Stimulated activated naive CD8-positive, alpha-beta T cell treated with anti-CD3 and anti-CD28 coated beads, Interleukin-15, amount 100 ng/mL, for 72 hours (primary cell): ENCODE data around the gene ADCY2.

ENCODE experiments used
- ATAC-seq: fragments of 150-1000 bp; cut with Tn5 transposase; 2 replicates; pipeline ENCODE4 v1.10.0; 2021; ENCODE audit warnings: mild to moderate bottlenecking, moderate library complexity
- DNase-seq, 2 donors: peaks; one replicate each; pipeline ENCODE4 v3.0.0; 2021 to 2022
- H3K27ac Mint-ChIP-seq, 2 donors: one replicate each; pipeline ENCODE4 v1.8.0; 2022; ENCODE audit warnings: mild to moderate bottlenecking in 2 of 2, mixed read lengths in 2 of 2, moderate library complexity in 2 of 2
- H3K27me3 Mint-ChIP-seq: one replicate; pipeline ENCODE4 v1.8.0; 2022; ENCODE audit warnings: mixed read lengths
- H3K4me1 Mint-ChIP-seq: one replicate; pipeline ENCODE4 v1.8.0; 2022; ENCODE audit warnings: mild to moderate bottlenecking, mixed read lengths
- H3K4me3 Mint-ChIP-seq, 2 donors: one replicate each; pipeline ENCODE4 v1.8.0; 2022; ENCODE audit warnings: mild to moderate bottlenecking in 2 of 2, mixed read lengths in 2 of 2, moderate library complexity in 1 of 2
- H3K9me3 Mint-ChIP-seq, 2 donors: one replicate each; pipeline ENCODE4 v1.8.0; 2022; ENCODE audit warnings: mixed read lengths in 2 of 2

ADCY2 gene

GRCh38 chr5:7494481-7495130, 98.7 kb downstream of the ADCY2 start:
- ATAC-seq (no peak), DNase-seq (no peak)
- Mint-ChIP-seq H3K9me3 (peaks cover 0 to 3% of the 10 kb centered on the region in 2 donors), H3K4me3 (no peak overlapping the region), H3K4me1 (no peaks in the 10 kb centered on the region), H3K27ac (no peak overlapping the region), H3K27me3 (no peaks in the 10 kb centered on the region)

GRCh38 chr5:7495131-7495517, 99.2 kb downstream of the ADCY2 start:
- Mint-ChIP-seq H3K27ac (no peak overlapping the region), H3K4me3 (no peak overlapping the region), H3K9me3 (no peaks in the 10 kb centered on the region), H3K27me3 (no peaks in the 10 kb centered on the region), H3K4me1 (no peaks in the 10 kb centered on the region)
- DNase-seq (no peak), ATAC-seq (no peak)

GRCh38 chr5:7500256-7500655, 104.3 kb downstream of the ADCY2 start:
- no peak for ATAC-seq
- H3K27ac Mint-ChIP-seq: no peak overlapping the region
- no peaks in the 10 kb centered on the region for H3K27me3 Mint-ChIP-seq
- no peaks in the 10 kb centered on the region for H3K4me1 Mint-ChIP-seq
- H3K9me3 Mint-ChIP-seq: peaks cover 4 to 13% of the 10 kb centered on the region in 2 donors
- no peak overlapping the region for H3K4me3 Mint-ChIP-seq
- no peak for DNase-seq

- H3K4me3 Mint-ChIP-seq: no peak overlapping the region
- no peaks in the 10 kb centered on the region for H3K4me1 Mint-ChIP-seq
- H3K27me3 Mint-ChIP-seq: no peaks in the 10 kb centered on the region
- ATAC-seq: no peak
- DNase-seq: no peak
- H3K27ac Mint-ChIP-seq: no peak overlapping the region
- H3K9me3 Mint-ChIP-seq: peaks cover 4 to 13% of the 10 kb centered on the region in 2 donors
These were observed 105.1 kb downstream of the ADCY2 start for GRCh38 chr5:7501061-7501460.

- Mint-ChIP-seq H3K27me3 (no peaks in the 10 kb centered on the region), H3K9me3 (peaks cover 4 to 13% of the 10 kb centered on the region in 2 donors)
- no peak for DNase-seq
These were observed 107.6 kb downstream of the ADCY2 start for GRCh38 chr5:7503564-7503963.

GRCh38 chr5:7515284-7515914, 119.5 kb downstream of the ADCY2 start:
- DNase-seq: no peak
- Mint-ChIP-seq H3K27me3 (no peaks in the 10 kb centered on the region), H3K4me3 (no peak overlapping the region), H3K27ac (no peak overlapping the region), H3K9me3 (peaks cover 8 to 17% of the 10 kb centered on the region in 2 donors), H3K4me1 (no peaks in the 10 kb centered on the region)
- no peak for ATAC-seq

More at GRCh38 chr5:7503564-7503963, 107.6 kb downstream of the ADCY2 start:
- Mint-ChIP-seq H3K27ac (no peak overlapping the region), H3K4me1 (no peaks in the 10 kb centered on the region), H3K4me3 (no peak overlapping the region)
- no peak for ATAC-seq

- Mint-ChIP-seq H3K9me3 (peaks cover 11 to 23% of the 10 kb centered on the region in 2 donors), H3K4me3 (no peak overlapping the region), H3K4me1 (no peaks in the 10 kb centered on the region), H3K27me3 (no peaks in the 10 kb centered on the region), H3K27ac (no peak overlapping the region)
- ATAC-seq (no peak), DNase-seq (no peak)
These were observed 120.3 kb downstream of the ADCY2 start for GRCh38 chr5:7516253-7516652.

- no peak for DNase-seq
- H3K9me3 Mint-ChIP-seq: peaks cover 11 to 23% of the 10 kb centered on the region in 2 donors
- ATAC-seq: no peak
These were observed 121.1 kb downstream of the ADCY2 start for GRCh38 chr5:7517006-7517405.

GRCh38 chr5:7518947-7519560, 123.1 kb downstream of the ADCY2 start:
- DNase-seq (no peak), ATAC-seq (no peak)
- no peak overlapping the region for H3K27ac Mint-ChIP-seq
- H3K9me3 Mint-ChIP-seq: peaks cover 7 to 23% of the 10 kb centered on the region in 2 donors
- no peaks in the 10 kb centered on the region for H3K4me1 Mint-ChIP-seq
- H3K27me3 Mint-ChIP-seq: no peaks in the 10 kb centered on the region
- H3K4me3 Mint-ChIP-seq: no peak overlapping the region

More at GRCh38 chr5:7517006-7517405, 121.1 kb downstream of the ADCY2 start:
- H3K4me3 Mint-ChIP-seq: no peak overlapping the region
- no peaks in the 10 kb centered on the region for H3K27me3 Mint-ChIP-seq
- H3K4me1 Mint-ChIP-seq: no peaks in the 10 kb centered on the region
- no peak overlapping the region for H3K27ac Mint-ChIP-seq

- Mint-ChIP-seq H3K9me3 (peaks cover 11 to 23% of the 10 kb centered on the region in 2 donors), H3K4me1 (no peaks in the 10 kb centered on the region), H3K27ac (no peak overlapping the region), H3K27me3 (no peaks in the 10 kb centered on the region), H3K4me3 (no peak overlapping the region)
- DNase-seq (no peak), ATAC-seq (no peak)
These were observed 123.6 kb downstream of the ADCY2 start for GRCh38 chr5:7519564-7519963.

GRCh38 chr5:7529880-7530279, 133.9 kb downstream of the ADCY2 start:
- no peaks in the 10 kb centered on the region for H3K4me1 Mint-ChIP-seq
- no peaks in the 10 kb centered on the region for H3K27me3 Mint-ChIP-seq
- H3K4me3 Mint-ChIP-seq: no peak overlapping the region
- no peak for ATAC-seq
- DNase-seq: no peak
- no peak overlapping the region for H3K27ac Mint-ChIP-seq
- H3K9me3 Mint-ChIP-seq: peaks cover 11 to 15% of the 10 kb centered on the region in 2 donors

- Mint-ChIP-seq H3K27ac (no peak overlapping the region), H3K27me3 (peaks cover 10% of the 10 kb centered on the region), H3K4me3 (no peak overlapping the region), H3K9me3 (peaks cover 7 to 10% of the 10 kb centered on the region in 2 donors), H3K4me1 (no peaks in the 10 kb centered on the region)
- DNase-seq (no peak), ATAC-seq (no peak)
These were observed 138.0 kb downstream of the ADCY2 start for GRCh38 chr5:7533941-7534340.

- Mint-ChIP-seq H3K27me3 (peaks cover 10% of the 10 kb centered on the region), H3K4me3 (no peak overlapping the region), H3K27ac (peak overlapping the region in 1 of 2 donors; percentile 44), H3K4me1 (no peaks in the 10 kb centered on the region), H3K9me3 (peaks cover 7 to 10% of the 10 kb centered on the region in 2 donors)
- no peak for ATAC-seq
- DNase-seq: no peak
These were observed 138.6 kb downstream of the ADCY2 start for GRCh38 chr5:7534505-7534904.

GRCh38 chr5:7537573-7537972, 141.6 kb downstream of the ADCY2 start:
- Mint-ChIP-seq H3K4me3 (no peak overlapping the region), H3K9me3 (peaks cover 0 to 5% of the 10 kb centered on the region in 2 donors), H3K4me1 (no peaks in the 10 kb centered on the region), H3K27me3 (peaks cover 10% of the 10 kb centered on the region), H3K27ac (no peak overlapping the region)
- ATAC-seq (no peak), DNase-seq (no peak)

- H3K4me1 Mint-ChIP-seq: no peaks in the 10 kb centered on the region
- H3K27me3 Mint-ChIP-seq: peaks cover 10% of the 10 kb centered on the region
- no peak overlapping the region for H3K27ac Mint-ChIP-seq
- peaks cover 5 to 6% of the 10 kb centered on the region in 2 donors for H3K9me3 Mint-ChIP-seq
- no peak overlapping the region for H3K4me3 Mint-ChIP-seq
- DNase-seq (no peak), ATAC-seq (no peak)
These were observed 143.6 kb downstream of the ADCY2 start for GRCh38 chr5:7539571-7539970.
